ENCODE measurements around the gene SARNP.

DNA sequence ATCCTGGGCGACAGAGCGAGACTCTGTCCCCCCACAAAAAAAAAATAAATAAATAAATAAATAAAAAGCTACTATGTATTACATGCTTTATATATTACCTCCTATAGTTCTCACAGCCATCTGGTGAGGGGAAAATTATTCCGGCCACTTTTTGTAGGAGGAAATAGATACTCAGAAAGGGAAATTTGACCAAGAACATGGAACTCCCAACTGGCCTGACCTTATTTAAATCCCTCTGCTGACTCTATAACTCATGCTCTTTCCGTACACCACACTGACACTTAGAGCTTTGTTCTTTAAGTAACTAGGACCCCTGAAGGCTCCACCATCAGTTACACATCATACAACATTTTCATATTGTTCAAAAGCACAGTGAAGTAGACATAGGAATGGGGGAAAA is 27.4 kb upstream of the SARNP start:
- TF ChIP-seq, protein P1, sequence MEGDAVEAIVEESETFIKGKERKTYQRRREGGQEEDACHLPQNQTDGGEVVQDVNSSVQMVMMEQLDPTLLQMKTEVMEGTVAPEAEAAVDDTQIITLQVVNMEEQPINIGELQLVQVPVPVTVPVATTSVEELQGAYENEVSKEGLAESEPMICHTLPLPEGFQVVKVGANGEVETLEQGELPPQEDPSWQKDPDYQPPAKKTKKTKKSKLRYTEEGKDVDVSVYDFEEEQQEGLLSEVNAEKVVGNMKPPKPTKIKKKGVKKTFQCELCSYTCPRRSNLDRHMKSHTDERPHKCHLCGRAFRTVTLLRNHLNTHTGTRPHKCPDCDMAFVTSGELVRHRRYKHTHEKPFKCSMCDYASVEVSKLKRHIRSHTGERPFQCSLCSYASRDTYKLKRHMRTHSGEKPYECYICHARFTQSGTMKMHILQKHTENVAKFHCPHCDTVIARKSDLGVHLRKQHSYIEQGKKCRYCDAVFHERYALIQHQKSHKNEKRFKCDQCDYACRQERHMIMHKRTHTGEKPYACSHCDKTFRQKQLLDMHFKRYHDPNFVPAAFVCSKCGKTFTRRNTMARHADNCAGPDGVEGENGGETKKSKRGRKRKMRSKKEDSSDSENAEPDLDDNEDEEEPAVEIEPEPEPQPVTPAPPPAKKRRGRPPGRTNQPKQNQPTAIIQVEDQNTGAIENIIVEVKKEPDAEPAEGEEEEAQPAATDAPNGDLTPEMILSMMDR (IDR thresholded peaks at IDR 0.05), result no peak
- TF ChIP-seq POLR2AphosphoS5 (IDR thresholded peaks at IDR 0.05; ENCODE audit: low read depth, low read length) (no peak), RFX5 (IDR thresholded peaks at IDR 0.05; ENCODE audit: low read length) (no peak), GATA2 (CRISPR knock-in tag; IDR thresholded peaks at IDR 0.05) (no peak), FOXM1 (IDR thresholded peaks at IDR 0.05; ENCODE audit: low read depth) (no peak)
- TF ChIP-seq, protein P2, sequence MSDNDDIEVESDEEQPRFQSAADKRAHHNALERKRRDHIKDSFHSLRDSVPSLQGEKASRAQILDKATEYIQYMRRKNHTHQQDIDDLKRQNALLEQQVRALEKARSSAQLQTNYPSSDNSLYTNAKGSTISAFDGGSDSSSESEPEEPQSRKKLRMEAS (IDR thresholded peaks at IDR 0.05; ENCODE audit: low read depth), result no peak
- TF ChIP-seq, protein P3, sequence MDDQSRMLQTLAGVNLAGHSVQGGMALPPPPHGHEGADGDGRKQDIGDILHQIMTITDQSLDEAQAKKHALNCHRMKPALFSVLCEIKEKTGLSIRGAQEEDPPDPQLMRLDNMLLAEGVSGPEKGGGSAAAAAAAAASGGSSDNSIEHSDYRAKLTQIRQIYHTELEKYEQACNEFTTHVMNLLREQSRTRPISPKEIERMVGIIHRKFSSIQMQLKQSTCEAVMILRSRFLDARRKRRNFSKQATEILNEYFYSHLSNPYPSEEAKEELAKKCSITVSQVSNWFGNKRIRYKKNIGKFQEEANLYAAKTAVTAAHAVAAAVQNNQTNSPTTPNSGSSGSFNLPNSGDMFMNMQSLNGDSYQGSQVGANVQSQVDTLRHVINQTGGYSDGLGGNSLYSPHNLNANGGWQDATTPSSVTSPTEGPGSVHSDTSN (IDR thresholded peaks at IDR 0.05), result no peak

Data from SK-N-SH (cell line).